GM18951 (cell line): ENCODE measurements around the gene LITAF.

Source experiments
- POLR2A ChIP-seq: IDR thresholded peaks from 4 replicates; pipeline ENCODE4 v1.6.1; 2011; ENCODE audit warnings: mild to moderate bottlenecking; ENCODE audit not compliant: insufficient read length, insufficient read depth; ENCODE audit errors: extremely low read depth
- in situ Hi-C: fragments of 300-500 bp; cut with MboI; formaldehyde crosslinking; loops from one replicate; pipeline ENCODE4 v1.12.0; 2022; ENCODE audit warnings: low sequenced_read_pairs, mixed read lengths, inconsistent platforms; ENCODE audit not compliant: unreplicated experiment

LITAF gene

GRCh38 chr16:11538880-11539279 lies 47.8 kb downstream of the LITAF start:
- TF ChIP-seq POLR2A = no peak
- in situ Hi-C loops = no loop called here

- TF ChIP-seq POLR2A = no peak
- in situ Hi-C loops = no loop called here
These were observed 50.4 kb downstream of the LITAF start for GRCh38 chr16:11536104-11536866.

- in situ Hi-C loops = no loop called here
- no peak for TF ChIP-seq POLR2A
These were observed 51.2 kb downstream of the LITAF start for GRCh38 chr16:11535494-11535893.

- in situ Hi-C loops = no loop called here
- TF ChIP-seq POLR2A = no peak
These were observed 52.5 kb downstream of the LITAF start for GRCh38 chr16:11534262-11534661.

GRCh38 chr16:11533588-11533987 lies 53.1 kb downstream of the LITAF start:
- TF ChIP-seq POLR2A = no peak
- in situ Hi-C loops = no loop called here

GRCh38 chr16:11530171-11530940 lies 56.4 kb downstream of the LITAF start:
- in situ Hi-C loops = no loop called here
- TF ChIP-seq POLR2A = no peak

GRCh38 chr16:11529285-11529684 lies 57.4 kb downstream of the LITAF start:
- in situ Hi-C loops = loop anchor here (5.0 to 10.0 kb wide), 2 partner anchors 113 to 114 kb away; no protein-coding TSS in a partner anchor
- TF ChIP-seq POLR2A = no peak

- in situ Hi-C loops = loop anchor here (5.0 to 10.0 kb wide), 2 partner anchors 113 to 114 kb away; no protein-coding TSS in a partner anchor
- no peak for TF ChIP-seq POLR2A
These were observed 58.7 kb downstream of the LITAF start for GRCh38 chr16:11528053-11528452.

GRCh38 chr16:11526655-11527350 lies 59.9 kb downstream of the LITAF start:
- in situ Hi-C loops = loop anchor here (5.0 to 10.0 kb wide), 2 partner anchors 112 to 115 kb away; no protein-coding TSS in a partner anchor
- TF ChIP-seq POLR2A = no peak

GRCh38 chr16:11524098-11524760 lies 62.5 kb downstream of the LITAF start:
- TF ChIP-seq POLR2A = no peak
- in situ Hi-C loops = loop anchor here (10.0 kb wide), 1 partner anchor 109 kb away; no protein-coding TSS in a partner anchor

GRCh38 chr16:11521055-11521454 lies 65.7 kb downstream of the LITAF start:
- TF ChIP-seq POLR2A = no peak
- in situ Hi-C loops = loop anchor here (10.0 kb wide), 1 partner anchor 106 kb away; no protein-coding TSS in a partner anchor

- in situ Hi-C loops = loop anchor here (10.0 kb wide), 1 partner anchor 106 kb away; no protein-coding TSS in a partner anchor
- TF ChIP-seq POLR2A = no peak
These were observed 66.3 kb downstream of the LITAF start for GRCh38 chr16:11520442-11520841.

- TF ChIP-seq POLR2A = no peak
- in situ Hi-C loops = no loop called here
These were observed 68.8 kb downstream of the LITAF start for GRCh38 chr16:11517961-11518360.
